ENCODE data around the gene FBXL16.

The FBXL16 gene

GRCh38 chr16:646679-647172 lies 58.9 kb downstream of the FBXL16 start:
- Histone ChIP-seq H3K9me3 (ENCODE audit: insufficient read depth, low read length, severe bottlenecking) (no peaks in the 10 kb centered on the region), H4K20me1 (ENCODE audit: insufficient read depth, low read length) (0 out of 2 replicates have a peak, but pooled peaks cover 3% of the 10 kb centered on the region), H3K4me3 (ENCODE audit: low read depth in 1 of 2, low read length in 2 of 2) (no peak overlapping the region), H3K4me1 (ENCODE audit: insufficient read depth, low read length) (peaks cover 44% of the 10 kb centered on the region), H3K79me2 (ENCODE audit: insufficient read depth, low read length) (peaks cover 40% of the 10 kb centered on the region), H3K27me3 (ENCODE audit: insufficient read depth, low read length, poor library complexity) (no peaks in the 10 kb centered on the region), H3K9ac (ENCODE audit: low read depth, low read length) (no peak overlapping the region), H2AFZ (ENCODE audit: low read depth, low read length) (no peak overlapping the region), H3K27ac (ENCODE audit: low read length) (no peak overlapping the region), H3K4me2 (ENCODE audit: insufficient read depth, low read length) (peak overlapping the region; percentile 92; the same call in 1 of the 2 replicates), H3K36me3 (ENCODE audit: insufficient read depth, low read length) (peaks cover 14% of the 10 kb centered on the region)
- ATAC-seq (ENCODE audit: insufficient read depth, low read depth) = no peak
- no peak for DNase-seq
- no peak for TF ChIP-seq CTCF (IDR thresholded peaks at IDR 0.05; ENCODE audit: borderline replicate concordance, extremely low read depth, low read length, poor library complexity, severe bottlenecking)
- no peak for TF ChIP-seq EZH2 (IDR thresholded peaks at IDR 0.05; ENCODE audit: borderline replicate concordance, low read depth, low read length, severe bottlenecking)

GRCh38 chr16:645852-646678 lies 59.5 kb downstream of the FBXL16 start:
- TF ChIP-seq EZH2 (IDR thresholded peaks at IDR 0.05; ENCODE audit: borderline replicate concordance, low read depth, low read length, severe bottlenecking) (no peak), CTCF (IDR thresholded peaks at IDR 0.05; ENCODE audit: borderline replicate concordance, extremely low read depth, low read length, poor library complexity, severe bottlenecking) (no peak)
- no peak for DNase-seq
- Histone ChIP-seq H3K27ac (ENCODE audit: low read length) (no peak overlapping the region), H4K20me1 (ENCODE audit: insufficient read depth, low read length) (0 out of 2 replicates have a peak, but pooled peaks cover 3% of the 10 kb centered on the region), H3K4me1 (ENCODE audit: insufficient read depth, low read length) (peaks cover 49% of the 10 kb centered on the region), H3K9ac (ENCODE audit: low read depth, low read length) (no peak overlapping the region), H2AFZ (ENCODE audit: low read depth, low read length) (no peak overlapping the region), H3K9me3 (ENCODE audit: insufficient read depth, low read length, severe bottlenecking) (no peaks in the 10 kb centered on the region), H3K27me3 (ENCODE audit: insufficient read depth, low read length, poor library complexity) (no peaks in the 10 kb centered on the region), H3K36me3 (ENCODE audit: insufficient read depth, low read length) (peaks cover 7% of the 10 kb centered on the region; the same call in 1 of the 2 replicates), H3K79me2 (ENCODE audit: insufficient read depth, low read length) (peaks cover 40% of the 10 kb centered on the region), H3K4me3 (ENCODE audit: low read depth in 1 of 2, low read length in 2 of 2) (no peak overlapping the region), H3K4me2 (ENCODE audit: insufficient read depth, low read length) (no peak overlapping the region)
- no peak for ATAC-seq (ENCODE audit: insufficient read depth, low read depth)

- H3K79me2 ChIP-seq (ENCODE audit: insufficient read depth, low read length) = peaks cover 24% of the 10 kb centered on the region
- no peak overlapping the region for H3K27ac ChIP-seq (ENCODE audit: low read length)
- no peak for DNase-seq
- ATAC-seq (ENCODE audit: insufficient read depth, low read depth) = no peak
- H3K36me3 ChIP-seq (ENCODE audit: insufficient read depth, low read length) = no peaks in the 10 kb centered on the region
- no peaks in the 10 kb centered on the region for H3K27me3 ChIP-seq (ENCODE audit: insufficient read depth, low read length, poor library complexity)
- peaks cover 37% of the 10 kb centered on the region for H3K4me1 ChIP-seq (ENCODE audit: insufficient read depth, low read length)
- H3K9me3 ChIP-seq (ENCODE audit: insufficient read depth, low read length, severe bottlenecking) = no peaks in the 10 kb centered on the region
- no peak overlapping the region for H3K9ac ChIP-seq (ENCODE audit: low read depth, low read length)
- H3K4me2 ChIP-seq (ENCODE audit: insufficient read depth, low read length) = no peak overlapping the region
- H3K4me3 ChIP-seq (ENCODE audit: low read depth in 1 of 2, low read length in 2 of 2) = no peak overlapping the region
- TF ChIP-seq CTCF (IDR thresholded peaks at IDR 0.05; ENCODE audit: borderline replicate concordance, extremely low read depth, low read length, poor library complexity, severe bottlenecking) (no peak), EZH2 (IDR thresholded peaks at IDR 0.05; ENCODE audit: borderline replicate concordance, low read depth, low read length, severe bottlenecking) (no peak)
- H4K20me1 ChIP-seq (ENCODE audit: insufficient read depth, low read length) = 0 out of 2 replicates have a peak, but pooled peaks cover 3% of the 10 kb centered on the region
- H2AFZ ChIP-seq (ENCODE audit: low read depth, low read length) = no peak overlapping the region
Observed at GRCh38 chr16:644556-644955, 61.0 kb downstream of the FBXL16 start.
